HG02885 (cell line): ENCODE measurements around the gene RETREG2.

Experiments
- ATAC-seq: cut with Tn5 transposase; IDR thresholded peaks from one replicate; pipeline ENCODE4 v1.9.1; 2021; ENCODE audit warnings: mild to moderate bottlenecking; ENCODE audit not compliant: unreplicated experiment, poor library complexity

Gene RETREG2

GRCh38 chr2:219168932-219169331 is 9.1 kb upstream of the RETREG2 start:
- ATAC-seq: no peak

GRCh38 chr2:219169930-219170654 is 8.0 kb upstream of the RETREG2 start, which contains the start of gene SLC23A3:
TSS of gene SLC23A3 (minus strand) at chr2:219170029. CDS start at chr2:219169984, 45 bp downstream.
- no peak for ATAC-seq

- ATAC-seq: peak; percentile 47
These were observed 6.8 kb upstream of the RETREG2 start for GRCh38 chr2:219171231-219171651.

GRCh38 chr2:219172231-219173154 is 5.6 kb upstream of the RETREG2 start:
- no peak for ATAC-seq

- no peak for ATAC-seq
These were observed 4.9 kb upstream of the RETREG2 start for GRCh38 chr2:219173176-219173575.

GRCh38 chr2:219174146-219174545 is 3.9 kb upstream of the RETREG2 start:
- no peak for ATAC-seq

- ATAC-seq: no peak
These were observed 3.3 kb upstream of the RETREG2 start for GRCh38 chr2:219174801-219175200.

- ATAC-seq: no peak
These were observed 2.6 kb upstream of the RETREG2 start for GRCh38 chr2:219175486-219175885.

GRCh38 chr2:219175928-219176817 is 1.9 kb upstream of the RETREG2 start:
- peak; percentile 22 for ATAC-seq

GRCh38 chr2:219176818-219177551 is 1.1 kb upstream of the RETREG2 start, which contains the start of gene CNPPD1:
TSS of gene CNPPD1 (minus strand) at chr2:219176925. CDS start at chr2:219176828, 97 bp downstream.
- peak; percentile 77 for ATAC-seq

GRCh38 chr2:219178377-219179175 is 501 bp downstream of the RETREG2 start:
- ATAC-seq: peak; percentile 23

GRCh38 chr2:219179601-219180465 is 1.8 kb downstream of the RETREG2 start:
- no peak for ATAC-seq

- ATAC-seq: no peak
These were observed 2.9 kb downstream of the RETREG2 start for GRCh38 chr2:219180961-219181360.

- no peak for ATAC-seq
These were observed 3.5 kb downstream of the RETREG2 start for GRCh38 chr2:219181531-219181930.

- ATAC-seq: no peak
These were observed 4.5 kb downstream of the RETREG2 start for GRCh38 chr2:219182331-219183150.

GRCh38 chr2:219183151-219183772 is 5.2 kb downstream of the RETREG2 start:
- ATAC-seq: no peak
